Chondrocyte (in vitro differentiated cells): Measurements from ENCODE around the gene CUZD1. TPM values are rescaled to one million over a fixed set of nuclear protein-coding genes. Genes with fewer than 3 reads are reported as not detected.

Source experiments
- DNase-seq: peaks from one replicate; pipeline ENCODE4 v3.0.0; 2021; ENCODE audit warnings: mixed read lengths, low spot score
- H3K27ac Mint-ChIP-seq: one replicate; pipeline ENCODE4 v1.8.0; 2021; ENCODE audit warnings: mild to moderate bottlenecking, moderate library complexity, mixed read lengths; ENCODE audit not compliant: unreplicated experiment
- H3K27me3 Mint-ChIP-seq: 2 replicates; pipeline ENCODE4 v1.8.0; 2021; ENCODE audit warnings: low read depth, mixed read lengths
- H3K36me3 Mint-ChIP-seq: 2 replicates; pipeline ENCODE4 v1.8.0; 2021; ENCODE audit warnings: low read depth, mixed read lengths
- H3K4me1 Mint-ChIP-seq: 2 replicates; pipeline ENCODE4 v1.8.0; 2021; ENCODE audit warnings: low read depth, mild to moderate bottlenecking, mixed read lengths
- H3K4me3 Mint-ChIP-seq: one replicate; pipeline ENCODE4 v1.8.0; 2021; ENCODE audit warnings: mild to moderate bottlenecking, moderate library complexity, mixed read lengths; ENCODE audit not compliant: unreplicated experiment
- H3K9me3 Mint-ChIP-seq: 2 replicates; pipeline ENCODE4 v1.8.0; 2021; ENCODE audit warnings: low read depth, mixed read lengths
- long read RNA-seq: library from polyadenylated mRNA; stranded (forward); transcript quantifications from one replicate; pipeline ENCODE4 v2.0.0, GENCODE V29; 2021
- total RNA-seq: library from RNA; stranded (reverse); gene quantifications from 3 replicates; pipeline ENCODE4 v1.2.1, GENCODE V29; 2021
- TF ChIP-seq, protein P1 (sequence below): fragments of 200-600 bp; sonication (generic); IDR thresholded peaks from 2 replicates; pipeline ENCODE4 v1.5.0; 2021; ENCODE audit warnings: antibody characterized with exemption, mild to moderate bottlenecking, moderate library complexity

The CUZD1 gene
- total RNA-seq = not detected in 3 replicates
- long read RNA-seq = 0 reads

- Mint-ChIP-seq H3K9me3 (peaks cover 7% of the 10 kb centered on the region), H3K4me3 (no peak within 1 kb of the TSS), H3K36me3 (no peaks in the 10 kb centered on the region), H3K27me3 (peaks cover 7% of the 10 kb centered on the region), H3K27ac (no peak within 1 kb of the TSS), H3K4me1 (peaks cover 16% of the 10 kb centered on the region)
- DNase-seq = no peak
- TF ChIP-seq, protein P1, sequence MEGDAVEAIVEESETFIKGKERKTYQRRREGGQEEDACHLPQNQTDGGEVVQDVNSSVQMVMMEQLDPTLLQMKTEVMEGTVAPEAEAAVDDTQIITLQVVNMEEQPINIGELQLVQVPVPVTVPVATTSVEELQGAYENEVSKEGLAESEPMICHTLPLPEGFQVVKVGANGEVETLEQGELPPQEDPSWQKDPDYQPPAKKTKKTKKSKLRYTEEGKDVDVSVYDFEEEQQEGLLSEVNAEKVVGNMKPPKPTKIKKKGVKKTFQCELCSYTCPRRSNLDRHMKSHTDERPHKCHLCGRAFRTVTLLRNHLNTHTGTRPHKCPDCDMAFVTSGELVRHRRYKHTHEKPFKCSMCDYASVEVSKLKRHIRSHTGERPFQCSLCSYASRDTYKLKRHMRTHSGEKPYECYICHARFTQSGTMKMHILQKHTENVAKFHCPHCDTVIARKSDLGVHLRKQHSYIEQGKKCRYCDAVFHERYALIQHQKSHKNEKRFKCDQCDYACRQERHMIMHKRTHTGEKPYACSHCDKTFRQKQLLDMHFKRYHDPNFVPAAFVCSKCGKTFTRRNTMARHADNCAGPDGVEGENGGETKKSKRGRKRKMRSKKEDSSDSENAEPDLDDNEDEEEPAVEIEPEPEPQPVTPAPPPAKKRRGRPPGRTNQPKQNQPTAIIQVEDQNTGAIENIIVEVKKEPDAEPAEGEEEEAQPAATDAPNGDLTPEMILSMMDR = no peak
These were observed at the start of gene CUZD1 for GRCh38 chr10:122845783-122846332. Gene CUZD1 (minus strand): TSS chr10:122845857. CDS start chr10:122845843, 14 bp downstream.

DNA sequence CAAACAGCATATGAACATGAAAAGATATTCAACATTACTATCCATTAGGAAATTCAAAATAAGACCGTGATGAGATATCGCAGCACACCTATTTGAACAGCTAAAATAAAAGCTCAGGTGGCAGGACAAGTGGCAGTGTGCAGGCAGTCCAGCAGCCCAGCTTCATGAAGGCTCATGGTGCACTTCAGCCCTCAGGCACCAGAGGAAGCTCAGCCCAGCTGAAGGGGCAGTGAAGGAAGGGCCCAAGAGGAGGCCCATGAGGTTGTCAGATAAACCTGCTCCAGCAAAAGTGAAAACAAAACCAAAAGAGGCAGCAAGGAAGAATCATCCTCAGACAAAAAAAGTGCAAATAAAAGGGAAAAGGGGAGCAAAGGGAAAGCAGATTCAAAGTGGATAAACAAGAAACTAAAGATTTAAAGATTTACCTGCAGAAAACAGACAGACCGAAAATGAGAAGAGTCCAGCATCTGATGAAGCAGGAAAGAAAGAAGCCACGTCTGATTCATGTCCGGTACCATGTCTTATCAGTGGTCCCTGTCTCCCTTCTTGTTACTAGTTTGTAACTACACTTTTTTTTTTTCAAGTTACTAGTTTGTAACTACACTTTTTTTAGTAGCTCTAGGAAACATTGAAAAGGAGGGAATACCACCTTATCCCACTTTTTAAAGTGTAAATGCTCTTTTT, 48.7 kb upstream of the CUZD1 start:
- H3K27ac Mint-ChIP-seq = no peak overlapping the region
- DNase-seq = no peak
- TF ChIP-seq, protein P1 = no peak
- H3K4me3 Mint-ChIP-seq = no peak overlapping the region
- peaks cover 3% of the 10 kb centered on the region for H3K9me3 Mint-ChIP-seq
- no peaks in the 10 kb centered on the region for H3K36me3 Mint-ChIP-seq
- peaks cover 23% of the 10 kb centered on the region for H3K27me3 Mint-ChIP-seq
- H3K4me1 Mint-ChIP-seq = no peaks in the 10 kb centered on the region

- no peak overlapping the region for H3K27ac Mint-ChIP-seq
- no peak for DNase-seq
- H3K36me3 Mint-ChIP-seq = no peaks in the 10 kb centered on the region
- H3K9me3 Mint-ChIP-seq = no peaks in the 10 kb centered on the region
- TF ChIP-seq, protein P1 = no peak
- no peak overlapping the region for H3K4me3 Mint-ChIP-seq
- peaks cover 23% of the 10 kb centered on the region for H3K27me3 Mint-ChIP-seq
- no peaks in the 10 kb centered on the region for H3K4me1 Mint-ChIP-seq
These were observed 38.5 kb upstream of the CUZD1 start for GRCh38 chr10:122884166-122884565.

GRCh38 chr10:122882766-122883165, 37.1 kb upstream of the CUZD1 start:
- no peaks in the 10 kb centered on the region for H3K36me3 Mint-ChIP-seq
- DNase-seq = no peak
- TF ChIP-seq, protein P1 = no peak
- no peaks in the 10 kb centered on the region for H3K4me1 Mint-ChIP-seq
- H3K9me3 Mint-ChIP-seq = no peaks in the 10 kb centered on the region
- H3K27me3 Mint-ChIP-seq = peaks cover 19% of the 10 kb centered on the region
- H3K4me3 Mint-ChIP-seq = no peak overlapping the region
- no peak overlapping the region for H3K27ac Mint-ChIP-seq

- H3K36me3 Mint-ChIP-seq = no peaks in the 10 kb centered on the region
- peak within 1 kb of the TSS; percentile 21 for H3K4me3 Mint-ChIP-seq
- H3K9me3 Mint-ChIP-seq = no peaks in the 10 kb centered on the region
- no peak within 1 kb of the TSS for H3K27ac Mint-ChIP-seq
- no peaks in the 10 kb centered on the region for H3K4me1 Mint-ChIP-seq
- peak; percentile 86 for DNase-seq
- peaks cover 20% of the 10 kb centered on the region for H3K27me3 Mint-ChIP-seq
- TF ChIP-seq, protein P1 = no peak
These were observed 33.9 kb upstream of the CUZD1 start, which contains the start of gene FAM24B for GRCh38 chr10:122879339-122880273. Gene FAM24B (minus strand): TSS chr10:122879581. CDS start chr10:122850515, 29,066 bp downstream.
